ENCODE data around the gene SERF2.

The SERF2 gene

DNA sequence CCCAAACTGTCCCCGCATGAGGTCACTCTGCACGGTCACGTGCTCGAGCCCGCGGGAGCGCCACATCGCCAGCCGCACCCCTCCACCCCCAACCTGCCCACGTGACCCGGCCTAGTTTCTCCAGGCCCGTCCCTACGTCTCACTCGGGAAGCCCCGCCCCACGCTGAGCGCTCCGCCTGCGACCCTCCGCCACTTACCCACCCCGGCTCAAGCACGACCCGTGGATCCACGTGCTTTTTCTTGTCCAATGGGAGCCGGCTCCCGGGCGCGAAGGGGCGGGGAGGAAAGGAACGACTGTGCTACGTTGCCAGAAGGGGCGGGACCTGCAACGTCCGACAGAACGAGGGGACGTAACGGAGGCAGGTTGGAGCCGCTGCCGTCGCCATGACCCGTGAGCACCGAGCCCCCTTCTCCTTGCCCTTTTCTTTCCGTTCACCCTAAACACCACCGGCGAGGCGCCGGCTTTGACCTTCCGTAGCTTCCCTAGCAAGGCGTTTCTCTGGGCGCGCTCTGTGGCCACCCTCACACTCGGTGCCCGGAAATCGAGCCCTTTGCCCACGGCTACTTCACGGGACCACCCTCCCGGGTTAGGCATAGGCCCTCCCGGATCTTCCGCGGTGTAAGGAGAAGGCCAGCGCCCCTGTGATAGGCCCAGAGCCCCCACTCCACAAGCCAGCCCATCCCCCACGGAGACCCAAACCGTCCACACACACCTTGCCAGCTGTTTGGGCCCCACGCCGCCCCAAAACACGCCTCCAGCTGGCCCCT is at the start of gene SERF2:
Gene SERF2, plus strand, starts transcription at position 328 of the 768 bp plus-strand sequence. Its CDS starts 57 bp downstream, at position 385.
- DNase-seq = peak; percentile 99 to 100

DNA sequence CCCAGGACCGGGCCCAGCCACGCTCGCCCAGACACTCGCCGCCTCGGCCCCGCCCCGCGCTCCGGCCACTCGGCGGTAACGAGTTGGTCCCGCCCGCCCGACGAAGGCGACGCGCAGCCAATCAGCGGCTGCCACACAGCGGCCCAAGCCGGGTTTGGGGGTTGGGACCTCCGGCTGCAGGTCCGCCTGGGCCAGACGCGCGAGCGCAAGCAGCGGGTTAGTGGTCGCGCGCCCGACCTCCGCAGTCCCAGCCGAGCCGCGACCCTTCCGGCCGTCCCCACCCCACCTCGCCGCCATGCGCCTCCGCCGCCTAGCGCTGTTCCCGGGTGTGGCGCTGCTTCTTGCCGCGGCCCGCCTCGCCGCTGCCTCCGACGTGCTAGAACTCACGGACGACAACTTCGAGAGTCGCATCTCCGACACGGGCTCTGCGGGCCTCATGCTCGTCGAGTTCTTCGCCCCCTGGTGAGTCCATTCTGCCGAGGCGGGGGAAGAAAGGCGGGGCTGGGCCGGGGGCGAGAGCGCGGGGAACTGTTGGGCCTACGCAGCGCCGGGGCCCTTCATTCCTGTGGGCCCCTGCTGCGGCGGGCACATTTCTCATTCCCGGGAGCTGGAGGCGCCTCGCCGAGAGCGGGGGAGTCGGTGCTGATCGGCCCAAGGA is 45.7 kb upstream of the SERF2 start, which contains the start of gene PDIA3:
Gene PDIA3, plus strand, starts transcription at position 194 of the 658 bp plus-strand sequence. Its CDS starts 102 bp downstream, at position 296.
- peak; percentile 55 to 95 for DNase-seq

DNA sequence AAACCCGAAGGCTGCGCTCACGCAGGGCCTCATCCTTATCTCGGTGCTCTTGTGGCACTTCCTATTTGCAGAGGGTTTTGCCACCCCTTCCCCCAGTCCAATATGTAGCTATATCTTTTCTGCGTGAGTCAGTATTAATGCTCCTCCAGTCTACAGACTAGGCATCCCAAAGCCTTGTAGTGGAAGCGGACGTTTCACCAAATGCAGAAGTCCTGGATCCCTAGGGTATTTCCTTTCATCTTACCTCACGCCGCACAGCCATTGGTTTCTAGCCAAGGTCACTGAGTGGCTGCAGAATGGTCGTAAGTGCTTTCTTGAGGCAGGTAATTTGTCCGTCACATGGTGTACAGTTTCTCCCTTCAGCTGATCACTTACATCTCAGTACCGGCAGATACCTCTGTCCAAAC is 45.2 kb upstream of the SERF2 start:
- DNase-seq = peak; percentile 27 to 52

DNA sequence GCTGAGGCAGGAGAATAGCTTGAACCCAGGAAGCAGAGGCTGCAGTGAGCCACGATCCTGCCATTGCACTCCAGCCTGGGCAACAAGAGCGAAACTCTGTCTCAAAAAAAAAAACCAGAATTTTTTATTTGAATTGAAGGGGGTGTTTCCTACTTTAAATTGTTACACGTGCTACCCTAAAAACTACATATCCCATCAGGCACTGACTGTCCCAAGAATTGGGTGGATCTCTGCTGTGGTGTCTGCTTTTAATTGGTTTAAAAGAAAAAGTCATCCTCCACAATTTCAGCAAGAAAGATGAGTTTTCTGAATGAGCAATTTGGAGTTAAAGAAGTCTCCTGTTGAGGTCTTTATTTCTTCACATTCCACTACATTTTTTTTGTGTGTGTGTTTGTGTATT is 43.7 kb upstream of the SERF2 start:
- no peak for DNase-seq

DNA sequence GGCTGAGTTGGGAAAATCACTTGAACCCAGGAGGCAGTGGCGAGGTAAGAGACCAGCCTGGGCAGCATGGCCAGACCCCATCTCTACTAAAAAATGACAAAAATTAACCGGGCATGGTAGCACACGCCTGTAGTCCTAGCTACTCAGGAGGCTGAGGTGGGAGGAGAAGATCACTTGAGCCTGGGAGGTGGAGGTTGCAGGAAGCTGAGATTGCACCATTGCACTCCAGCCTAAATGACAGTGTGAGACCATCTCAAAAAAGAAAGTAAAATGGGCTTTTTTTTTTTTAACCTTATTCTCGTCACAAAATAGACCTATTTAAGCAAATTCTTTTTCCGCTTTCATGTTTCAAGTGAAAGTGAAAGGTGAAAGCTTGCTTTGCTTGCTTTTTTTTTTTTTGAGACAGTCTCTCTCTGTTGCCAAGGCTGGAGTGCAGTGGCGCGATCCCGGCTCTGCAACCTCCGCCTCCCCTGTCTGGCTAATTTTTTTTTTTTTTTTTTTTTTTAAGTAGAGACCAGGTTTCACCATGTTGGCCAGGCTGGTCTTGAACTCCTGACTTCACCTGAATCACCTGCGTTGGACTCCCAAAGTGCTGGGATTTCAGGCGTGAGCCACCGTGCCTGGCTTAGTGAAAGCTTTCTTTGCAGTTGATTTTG is 42.3 kb upstream of the SERF2 start:
- no peak for DNase-seq

DNA sequence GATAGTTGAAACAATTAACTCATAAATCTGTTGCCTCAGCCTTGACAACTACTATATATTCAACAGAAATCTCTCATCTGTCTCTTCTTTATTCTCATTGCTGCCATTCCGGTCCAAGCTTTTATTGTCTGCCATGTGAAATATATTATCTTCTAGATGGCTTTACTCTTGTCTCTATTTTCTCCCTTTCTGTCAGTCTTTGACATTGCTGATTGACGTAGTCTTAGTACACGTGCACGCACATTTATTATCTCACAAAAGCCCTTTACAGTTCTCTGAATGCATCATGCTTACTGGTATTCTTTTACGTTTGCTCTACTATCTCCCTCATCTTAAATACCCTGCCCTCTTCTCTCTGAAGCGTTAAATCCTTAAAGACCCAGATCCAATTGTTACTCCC is 40.2 kb upstream of the SERF2 start:
- DNase-seq = no peak

DNA sequence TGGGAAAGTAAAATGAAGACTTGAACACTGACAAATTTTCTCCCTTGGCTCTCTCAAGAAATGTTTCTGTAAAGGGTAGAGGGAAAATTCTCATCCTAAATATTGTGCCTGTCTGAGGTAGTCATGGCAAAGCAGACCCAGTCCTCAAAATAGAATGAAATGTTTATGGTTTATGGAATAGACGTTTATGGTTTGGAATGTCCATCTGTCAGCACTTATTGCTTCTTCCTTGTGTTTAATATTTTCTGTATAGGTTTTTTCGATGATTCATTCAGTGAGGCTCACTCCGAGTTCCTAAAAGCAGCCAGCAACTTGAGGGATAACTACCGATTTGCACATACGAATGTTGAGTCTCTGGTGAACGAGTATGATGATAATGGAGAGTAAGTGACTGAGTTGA is 29.3 kb upstream of the SERF2 start:
- DNase-seq = no peak

DNA sequence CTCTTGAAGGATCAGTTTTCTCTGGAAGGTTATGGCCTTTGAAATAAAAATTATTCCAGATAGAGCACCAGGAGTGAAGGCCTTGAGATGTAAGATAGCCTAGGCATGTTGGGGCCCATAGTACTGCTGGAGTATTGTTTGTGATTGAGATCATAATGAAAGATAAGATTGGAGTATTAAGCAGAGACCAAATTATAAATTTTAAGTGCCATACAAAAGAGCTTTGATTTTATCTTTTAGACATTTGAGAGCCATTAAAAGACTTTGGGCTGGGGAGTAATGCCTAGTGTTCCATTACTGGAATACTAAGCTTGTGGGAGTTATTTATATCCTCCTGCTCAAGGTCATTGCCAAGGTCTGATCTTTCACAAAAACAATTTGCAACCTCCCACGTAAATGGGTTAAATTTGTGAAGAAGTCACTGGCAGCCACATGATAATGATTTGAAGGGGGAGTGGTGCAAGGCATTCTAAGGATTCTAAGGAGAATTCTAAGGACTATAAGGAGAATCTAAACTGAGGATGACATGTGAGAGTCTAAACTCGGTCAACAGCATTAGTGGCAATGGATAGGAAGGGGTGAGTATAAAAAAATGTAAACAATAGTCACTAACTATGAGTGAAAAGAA is 28.2 kb upstream of the SERF2 start:
- DNase-seq = no peak

DNA sequence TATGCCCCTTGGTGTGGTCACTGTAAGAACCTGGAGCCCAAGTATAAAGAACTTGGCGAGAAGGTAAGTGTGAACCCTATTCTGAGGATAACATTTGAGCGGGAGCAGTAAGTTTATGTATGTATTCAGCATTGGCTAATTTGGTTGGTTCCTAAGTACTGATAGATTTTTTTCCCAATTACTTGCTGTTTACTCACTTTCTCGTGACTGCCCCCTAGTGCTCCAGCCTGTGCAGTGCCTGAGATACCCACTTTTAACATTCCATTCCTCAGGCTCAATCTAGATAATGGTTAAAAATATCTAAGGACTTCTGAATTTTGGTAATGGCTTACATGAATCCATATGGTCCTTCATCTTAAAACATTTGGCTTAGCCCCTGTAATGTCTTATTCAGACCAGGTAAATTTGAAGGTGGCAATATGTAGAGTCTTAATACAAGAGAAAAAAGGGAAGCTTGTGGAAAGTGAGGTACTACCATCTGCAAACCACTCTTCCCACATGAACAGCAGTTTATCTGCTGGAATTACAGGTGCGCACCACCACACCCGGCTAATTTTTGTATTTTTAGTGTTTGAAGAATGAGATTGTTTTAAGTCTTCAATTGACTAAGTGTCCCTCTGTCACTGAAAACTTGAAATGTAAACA is 22.4 kb upstream of the SERF2 start:
- DNase-seq = peak in 1 of 2 experiments; percentile 63

DNA sequence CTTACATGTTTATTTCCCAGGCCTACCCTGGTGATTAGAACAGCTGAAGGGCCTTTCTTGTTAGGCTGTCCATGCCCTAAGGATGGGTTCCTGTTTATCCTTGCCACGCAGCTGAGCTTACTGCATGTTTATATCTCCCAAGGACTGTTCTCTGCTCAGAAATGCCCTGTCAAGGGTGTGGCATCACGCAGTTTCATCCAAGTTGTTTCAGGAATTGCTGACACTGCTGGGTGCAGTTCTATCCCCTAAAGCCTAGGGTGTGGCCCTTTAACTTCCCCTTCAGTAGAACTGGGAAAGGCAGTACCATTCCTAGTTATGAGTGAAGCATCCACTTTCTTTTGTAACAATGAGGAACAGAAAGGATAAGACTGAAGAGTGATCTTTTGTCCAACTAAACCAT is 20.3 kb upstream of the SERF2 start:
- DNase-seq = no peak

DNA sequence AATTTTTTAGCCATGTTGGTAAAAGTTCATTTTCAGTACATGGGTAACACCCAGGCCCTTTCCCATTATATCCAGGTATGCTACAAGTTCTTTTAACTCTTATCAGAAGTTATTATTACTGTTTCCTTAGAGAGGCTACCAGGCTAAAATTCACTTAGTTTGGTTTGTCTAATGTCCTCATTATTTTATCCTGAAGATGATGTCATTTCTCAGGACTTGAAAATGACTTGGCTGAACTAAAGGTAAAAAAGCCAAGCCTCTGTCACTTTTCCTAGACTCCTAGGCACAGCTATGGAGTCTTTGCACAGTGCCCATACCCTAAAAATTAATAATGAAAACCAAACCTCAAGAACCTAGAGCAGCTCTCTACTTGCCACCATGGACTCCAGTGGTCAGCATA is 19.5 kb upstream of the SERF2 start:
- DNase-seq = no peak

DNA sequence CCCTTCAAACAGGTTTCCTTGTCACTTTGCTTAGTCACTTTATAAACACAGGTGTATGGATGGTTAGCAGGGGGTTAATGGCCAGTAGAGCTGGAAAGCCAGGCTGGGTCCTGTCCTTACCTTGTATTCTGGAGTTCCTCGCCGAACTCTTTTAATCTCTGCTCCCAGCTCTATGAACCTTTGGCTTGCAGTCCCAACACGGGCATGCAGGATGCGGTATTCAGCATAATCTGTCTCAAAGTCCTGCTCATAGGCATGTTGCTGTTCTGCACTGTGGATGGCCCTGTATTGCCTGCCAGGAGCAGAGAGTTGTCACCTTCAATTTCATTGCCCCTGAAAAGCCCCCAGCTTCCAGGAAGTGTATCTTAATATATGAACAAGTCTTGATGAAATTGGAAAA is 18.1 kb upstream of the SERF2 start:
- DNase-seq = no peak

DNA sequence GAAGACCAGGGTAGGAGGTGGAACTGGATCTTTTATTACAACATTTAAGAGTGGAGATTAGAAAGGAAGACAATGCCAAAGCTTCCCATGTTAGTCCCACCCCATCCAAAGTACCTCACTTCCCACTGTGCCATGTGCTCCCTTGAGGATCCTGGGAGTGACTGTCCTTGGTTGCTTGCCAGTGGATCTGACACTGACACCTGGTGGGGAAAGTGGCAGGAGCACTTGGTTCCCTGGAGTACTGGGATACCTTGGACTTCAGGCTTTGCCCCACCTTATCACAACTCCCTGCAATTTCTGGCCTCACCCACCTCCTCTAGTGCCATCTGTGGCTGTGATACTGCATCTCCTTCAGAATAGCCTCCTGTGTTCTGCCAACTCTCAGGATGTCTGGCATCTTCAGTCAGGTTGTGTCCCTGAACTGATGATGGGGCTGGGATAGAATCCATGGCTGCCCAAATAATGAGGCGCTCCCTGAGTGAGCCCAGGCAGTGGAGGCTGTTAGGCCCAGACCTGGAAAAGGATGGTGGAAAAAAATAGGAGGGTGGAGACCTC is 16.6 kb upstream of the SERF2 start:
- DNase-seq = peak; percentile 70 to 84

DNA sequence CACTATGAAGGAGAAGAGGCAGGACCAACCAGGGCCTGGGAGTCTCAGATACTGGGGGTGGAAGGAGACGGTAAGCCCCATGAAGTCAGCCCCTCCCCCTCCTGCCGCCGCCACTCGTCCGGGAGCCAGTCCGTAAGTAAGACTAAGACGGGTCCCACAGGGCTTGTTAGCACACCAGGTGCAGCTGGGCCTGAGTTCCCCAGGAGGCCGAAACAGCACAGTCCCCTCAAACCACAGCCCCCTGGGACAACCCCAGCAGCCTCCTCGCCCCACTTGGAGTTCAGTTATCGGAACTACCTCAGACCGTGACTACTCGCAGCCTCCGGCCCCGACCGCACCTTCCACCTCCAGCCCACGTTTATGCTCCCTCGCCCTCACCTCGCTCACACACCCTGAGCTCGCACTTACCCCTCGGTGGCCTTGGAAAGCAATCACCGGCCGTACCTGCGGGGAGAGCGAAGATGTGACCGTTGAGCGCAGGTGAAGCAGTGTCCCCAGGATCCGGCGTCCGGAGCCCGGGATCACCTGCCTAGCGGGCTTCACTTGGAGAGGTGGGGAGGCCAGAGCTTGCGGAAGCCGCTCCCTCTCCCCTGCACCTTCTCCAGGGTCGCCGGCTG is 15.9 kb upstream of the SERF2 start:
- DNase-seq = peak; percentile 66 to 82

DNA sequence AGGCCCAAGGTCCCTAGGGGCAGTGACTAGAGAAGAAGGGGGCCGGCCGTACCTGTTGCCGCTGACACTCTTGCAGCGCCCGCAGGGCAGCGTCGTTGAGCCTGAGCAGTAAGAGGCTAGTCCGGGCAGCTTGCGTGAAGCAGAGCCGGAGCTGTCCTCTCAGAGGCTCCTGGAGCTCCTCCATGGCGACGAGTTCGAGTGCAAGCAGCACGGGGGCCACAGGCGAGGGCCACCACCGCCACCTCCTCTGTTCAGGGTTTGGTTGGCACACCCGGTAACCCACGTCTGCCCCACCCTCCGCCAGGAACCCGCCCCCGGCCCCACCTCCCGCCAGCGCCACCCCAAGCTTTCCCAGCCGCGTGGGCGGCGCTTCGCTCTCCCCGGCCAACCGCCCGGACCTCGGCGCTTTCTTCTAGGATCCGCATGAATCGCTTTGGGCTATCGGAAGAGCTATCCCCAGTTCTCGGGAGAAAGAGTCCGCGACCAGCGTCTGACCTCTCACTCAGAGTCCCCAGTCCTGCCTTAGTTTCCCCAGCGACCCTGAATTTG is 15.3 kb upstream of the SERF2 start, which contains the start of gene ELL3:
Gene ELL3, minus strand, starts transcription at position 249 of the 549 bp plus-strand sequence. Its CDS starts 65 bp downstream, at position 184.
- DNase-seq = peak; percentile 83 to 92

DNA sequence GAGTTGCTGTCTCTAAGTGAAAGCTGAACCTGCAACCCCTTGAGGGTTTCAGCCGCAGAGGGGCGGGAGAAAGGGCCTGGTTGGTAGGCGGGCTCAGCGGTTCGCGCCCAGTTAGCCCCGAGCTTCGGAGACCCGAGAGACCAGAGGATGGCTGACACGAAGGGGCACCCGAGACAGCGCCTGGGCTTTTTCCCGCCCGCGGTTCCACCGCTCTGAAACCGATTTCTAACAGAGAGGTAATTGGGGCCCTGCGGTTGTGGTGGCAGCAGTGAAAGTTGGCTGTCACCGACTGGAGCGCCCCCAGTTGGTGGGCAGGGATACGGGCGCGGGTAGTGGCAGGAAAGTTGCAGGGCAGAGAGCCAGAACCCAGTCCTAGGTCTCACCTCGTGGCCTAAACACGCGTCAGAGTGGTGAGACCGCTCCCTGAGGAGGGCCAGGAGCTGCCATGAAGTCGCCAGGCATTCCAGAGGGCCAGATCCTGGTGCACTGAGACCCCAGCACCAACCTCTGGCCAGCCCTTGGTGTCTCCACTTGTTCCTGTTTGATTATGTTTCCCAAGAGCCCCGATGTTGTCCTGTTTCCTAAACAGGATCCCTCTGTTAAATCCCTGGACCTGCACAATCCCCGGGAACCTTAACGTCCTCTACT is 14.7 kb upstream of the SERF2 start:
- peak; percentile 83 to 96 for DNase-seq

DNA sequence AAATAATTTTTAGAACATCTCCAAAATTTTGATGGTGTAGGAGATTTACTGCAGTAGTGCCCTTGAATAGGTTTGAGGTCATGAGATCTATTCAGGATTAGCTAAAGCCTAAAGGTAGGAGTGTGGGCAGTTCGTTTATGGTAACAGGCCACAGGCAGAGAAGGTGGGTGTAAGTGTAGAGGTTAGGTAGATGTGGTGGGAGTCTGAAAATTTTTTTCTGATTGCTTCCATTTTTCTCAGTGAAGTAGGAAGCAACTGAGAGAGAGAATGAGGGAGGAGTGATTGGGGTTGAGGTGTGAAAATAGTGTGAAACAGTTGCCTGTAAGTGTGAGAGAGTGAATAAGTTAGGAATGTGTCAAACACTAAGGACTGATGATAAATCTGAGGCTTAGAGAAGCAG is 13.1 kb upstream of the SERF2 start:
- no peak for DNase-seq

DNA sequence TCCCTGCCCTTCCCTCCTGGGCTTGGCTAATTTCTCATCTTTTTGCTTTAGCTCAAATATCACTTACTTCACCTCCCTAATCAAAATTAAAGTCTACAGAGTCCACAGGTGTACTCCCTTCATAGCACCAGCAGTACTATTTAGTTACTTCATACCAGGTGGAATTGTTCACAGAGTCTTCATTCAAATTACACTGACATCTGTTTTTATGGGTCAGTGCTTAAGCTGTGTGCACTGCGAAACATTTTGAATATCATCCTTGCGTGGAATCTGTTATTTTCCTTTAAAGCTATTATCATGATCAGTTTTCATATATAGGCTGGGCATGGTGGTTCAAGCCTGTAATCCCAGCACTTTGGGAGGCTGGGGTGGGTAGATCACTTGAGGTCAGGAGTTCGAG is 2.7 kb upstream of the SERF2 start:
- DNase-seq = peak; percentile 88 to 89

DNA sequence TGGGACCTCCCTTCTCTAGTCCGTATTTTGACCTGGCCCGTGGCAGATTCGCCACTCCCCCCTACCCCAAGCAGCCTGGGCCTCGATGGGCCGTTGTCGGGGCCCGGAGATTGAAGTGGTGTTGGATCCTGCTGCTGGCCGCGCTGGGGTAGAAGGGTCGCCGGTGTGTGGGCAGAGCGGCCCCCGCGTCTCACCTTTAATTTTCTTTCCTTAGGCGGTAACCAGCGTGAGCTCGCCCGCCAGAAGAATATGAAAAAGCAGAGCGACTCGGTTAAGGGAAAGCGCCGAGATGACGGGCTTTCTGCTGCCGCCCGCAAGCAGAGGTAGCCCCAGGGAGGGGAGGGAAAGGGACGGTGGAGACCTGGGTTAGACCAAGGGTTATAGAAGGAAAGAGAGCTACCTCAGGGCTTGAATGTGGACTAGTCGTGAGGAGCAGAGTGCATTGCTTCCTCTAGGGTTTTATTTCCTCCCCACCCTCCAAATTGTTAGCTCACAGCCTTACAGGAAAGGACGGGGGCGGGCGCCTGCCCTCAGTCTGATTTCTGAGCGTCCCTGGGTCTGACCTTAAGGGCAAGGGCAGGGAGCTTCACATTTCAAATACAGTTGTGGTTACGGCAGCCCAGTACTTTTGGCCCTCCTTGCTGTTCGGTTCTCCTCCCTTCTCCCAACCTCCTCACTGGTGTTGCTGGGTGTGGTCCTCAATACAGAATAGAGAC is 799 bp downstream of the SERF2 start:
- DNase-seq = peak in 1 of 2 experiments; percentile 22

DNA sequence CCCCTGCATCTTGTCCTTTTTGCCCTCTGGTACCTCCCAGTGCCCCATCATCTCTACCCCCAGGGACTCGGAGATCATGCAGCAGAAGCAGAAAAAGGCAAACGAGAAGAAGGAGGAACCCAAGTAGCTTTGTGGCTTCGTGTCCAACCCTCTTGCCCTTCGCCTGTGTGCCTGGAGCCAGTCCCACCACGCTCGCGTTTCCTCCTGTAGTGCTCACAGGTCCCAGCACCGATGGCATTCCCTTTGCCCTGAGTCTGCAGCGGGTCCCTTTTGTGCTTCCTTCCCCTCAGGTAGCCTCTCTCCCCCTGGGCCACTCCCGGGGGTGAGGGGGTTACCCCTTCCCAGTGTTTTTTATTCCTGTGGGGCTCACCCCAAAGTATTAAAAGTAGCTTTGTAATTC is 1.5 kb downstream of the SERF2 start:
- no peak for DNase-seq
